Endothelial cell of umbilical vein (primary cell): ENCODE results near the gene TOP3B.

Experiments
- FOS ChIP-seq: IDR thresholded peaks from 2 replicates; pipeline ENCODE4 v1.6.1; 2011; ENCODE audit warnings: mild to moderate bottlenecking, low read length, moderate library complexity, borderline replicate concordance; ENCODE audit not compliant: insufficient read depth
- MYC ChIP-seq: IDR thresholded peaks from one replicate; pipeline ENCODE4 v1.6.1; 2011; ENCODE audit warnings: mild to moderate bottlenecking, low read depth, low read length
- TF ChIP-seq, protein P1 (sequence below), 2 donors: IDR thresholded peaks; 1 replicate in 1 of 2; 2 replicates in 1 of 2; pipeline ENCODE4 v1.5.1; 2011; ENCODE audit warnings: low read length in 2 of 2, mild to moderate bottlenecking in 2 of 2, moderate library complexity in 2 of 2, control low read depth in 1 of 2, inconsistent platforms in 1 of 2, low read depth in 1 of 2; ENCODE audit not compliant: insufficient read depth in 1 of 2; ENCODE audit errors: extremely low read depth in 1 of 2

DNA sequence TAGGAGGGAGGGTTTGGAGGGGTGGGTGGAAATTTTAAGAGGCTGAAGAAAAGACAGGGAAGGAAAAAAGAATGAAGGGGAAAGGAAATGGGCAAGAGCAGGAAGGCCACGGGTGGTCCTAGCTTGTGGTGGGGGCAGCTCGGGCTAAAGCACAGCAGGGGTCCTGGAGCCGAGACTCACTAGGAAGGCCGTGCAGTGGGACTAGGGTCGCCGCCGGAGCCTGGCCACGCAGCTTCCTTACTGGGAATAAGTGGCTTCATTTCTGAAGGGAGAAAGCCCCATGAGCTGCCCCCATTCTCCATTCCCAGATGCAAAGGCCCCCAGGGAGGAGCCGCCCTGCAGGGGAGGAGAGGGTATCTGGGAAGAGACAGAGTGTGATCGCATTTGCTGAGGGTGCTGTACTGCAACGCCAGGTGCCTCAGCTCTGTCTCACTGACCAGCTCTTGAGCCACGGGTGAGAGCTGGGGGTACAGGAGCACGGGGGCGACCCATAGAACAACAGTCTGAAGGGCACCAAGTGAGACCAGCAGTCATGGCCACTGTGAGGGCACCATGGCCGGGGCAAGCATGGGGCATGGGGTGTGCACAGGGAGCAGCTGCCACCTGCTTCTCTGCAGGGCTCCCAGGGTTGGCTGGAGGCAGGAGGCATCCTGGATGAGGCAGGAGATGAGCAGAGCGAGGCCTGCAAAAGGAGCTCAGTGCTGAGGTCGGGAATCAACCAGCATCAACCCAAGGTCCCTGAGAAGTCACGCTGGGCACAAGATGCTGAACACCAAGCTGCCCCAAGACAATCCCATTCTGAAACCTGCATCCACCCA, 11.6 kb downstream of the TOP3B start:
- TF ChIP-seq FOS (no peak), MYC (no peak)
- TF ChIP-seq, protein P1, sequence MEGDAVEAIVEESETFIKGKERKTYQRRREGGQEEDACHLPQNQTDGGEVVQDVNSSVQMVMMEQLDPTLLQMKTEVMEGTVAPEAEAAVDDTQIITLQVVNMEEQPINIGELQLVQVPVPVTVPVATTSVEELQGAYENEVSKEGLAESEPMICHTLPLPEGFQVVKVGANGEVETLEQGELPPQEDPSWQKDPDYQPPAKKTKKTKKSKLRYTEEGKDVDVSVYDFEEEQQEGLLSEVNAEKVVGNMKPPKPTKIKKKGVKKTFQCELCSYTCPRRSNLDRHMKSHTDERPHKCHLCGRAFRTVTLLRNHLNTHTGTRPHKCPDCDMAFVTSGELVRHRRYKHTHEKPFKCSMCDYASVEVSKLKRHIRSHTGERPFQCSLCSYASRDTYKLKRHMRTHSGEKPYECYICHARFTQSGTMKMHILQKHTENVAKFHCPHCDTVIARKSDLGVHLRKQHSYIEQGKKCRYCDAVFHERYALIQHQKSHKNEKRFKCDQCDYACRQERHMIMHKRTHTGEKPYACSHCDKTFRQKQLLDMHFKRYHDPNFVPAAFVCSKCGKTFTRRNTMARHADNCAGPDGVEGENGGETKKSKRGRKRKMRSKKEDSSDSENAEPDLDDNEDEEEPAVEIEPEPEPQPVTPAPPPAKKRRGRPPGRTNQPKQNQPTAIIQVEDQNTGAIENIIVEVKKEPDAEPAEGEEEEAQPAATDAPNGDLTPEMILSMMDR (IDR thresholded peaks at IDR 0.05; ENCODE audit: extremely low read depth in 1 of 2, insufficient read depth in 1 of 2, low read depth in 1 of 2, low read length in 2 of 2), result no peak
